Gastrocnemius medialis (tissue), 4 donors: Measurements from ENCODE around the gene IQGAP3.

ENCODE experiments used
- POLR2A ChIP-seq, 2 donors: fragments of 450-650 bp; IDR thresholded peaks; one replicate each; pipeline ENCODE4 v1.6.1; 2017; ENCODE audit warnings: antibody characterized with exemption in 2 of 2, mild to moderate bottlenecking in 2 of 2, moderate library complexity in 2 of 2
- TF ChIP-seq, protein P1 (sequence below), 5 experiments: fragments of 450-650 bp in 3 of 5; fragments of 200-600 bp in 2 of 5; sonication (generic) in 2 of 5; IDR thresholded peaks in 4 of 5; conservative IDR thresholded peaks in 1 of 5; 1 replicate in 4 of 5; 2 replicates in 1 of 5; pipeline ENCODE4 v1.5.1; 2016 to 2019; ENCODE audit warnings: antibody characterized with exemption in 5 of 5, mild to moderate bottlenecking in 3 of 5, moderate library complexity in 3 of 5

DNA sequence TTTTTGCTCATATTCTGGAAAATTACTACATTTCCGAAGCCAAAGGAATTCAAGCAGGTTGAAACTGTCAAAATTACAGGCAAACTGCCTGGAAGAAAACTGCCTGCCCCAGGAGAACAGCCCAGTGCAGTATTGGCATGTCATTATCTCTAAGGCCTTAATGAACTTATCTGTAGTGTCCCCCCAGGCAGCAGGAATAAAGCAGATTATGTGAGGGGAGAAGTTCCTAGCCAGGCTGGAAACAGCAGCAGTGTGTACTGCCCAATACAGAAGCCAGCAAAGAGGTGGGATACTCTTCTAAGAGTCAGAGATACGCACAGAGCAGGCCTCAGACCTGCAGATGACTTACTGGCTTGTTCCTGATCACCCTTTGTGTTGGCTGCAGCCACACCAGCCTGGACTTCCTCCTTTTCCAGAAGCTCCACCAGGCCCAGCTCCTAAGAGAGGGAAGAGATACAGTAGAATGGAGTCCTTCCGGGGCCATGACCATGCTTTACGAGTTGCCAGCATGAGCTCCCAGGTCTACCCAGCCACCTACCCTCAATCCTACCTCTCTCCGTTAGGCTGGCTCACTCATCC is 11.7 kb downstream of the IQGAP3 start:
- TF ChIP-seq, protein P1, sequence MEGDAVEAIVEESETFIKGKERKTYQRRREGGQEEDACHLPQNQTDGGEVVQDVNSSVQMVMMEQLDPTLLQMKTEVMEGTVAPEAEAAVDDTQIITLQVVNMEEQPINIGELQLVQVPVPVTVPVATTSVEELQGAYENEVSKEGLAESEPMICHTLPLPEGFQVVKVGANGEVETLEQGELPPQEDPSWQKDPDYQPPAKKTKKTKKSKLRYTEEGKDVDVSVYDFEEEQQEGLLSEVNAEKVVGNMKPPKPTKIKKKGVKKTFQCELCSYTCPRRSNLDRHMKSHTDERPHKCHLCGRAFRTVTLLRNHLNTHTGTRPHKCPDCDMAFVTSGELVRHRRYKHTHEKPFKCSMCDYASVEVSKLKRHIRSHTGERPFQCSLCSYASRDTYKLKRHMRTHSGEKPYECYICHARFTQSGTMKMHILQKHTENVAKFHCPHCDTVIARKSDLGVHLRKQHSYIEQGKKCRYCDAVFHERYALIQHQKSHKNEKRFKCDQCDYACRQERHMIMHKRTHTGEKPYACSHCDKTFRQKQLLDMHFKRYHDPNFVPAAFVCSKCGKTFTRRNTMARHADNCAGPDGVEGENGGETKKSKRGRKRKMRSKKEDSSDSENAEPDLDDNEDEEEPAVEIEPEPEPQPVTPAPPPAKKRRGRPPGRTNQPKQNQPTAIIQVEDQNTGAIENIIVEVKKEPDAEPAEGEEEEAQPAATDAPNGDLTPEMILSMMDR (IDR thresholded peaks at IDR 0.05 in 4 of 5, conservative IDR thresholded peaks at IDR 0.05 in 1 of 5): no peak
- no peak for TF ChIP-seq POLR2A (IDR thresholded peaks at IDR 0.05)
